PC-9 (cell line): ENCODE data around the gene KMT2A. TPM values are rescaled to one million over a fixed set of nuclear protein-coding genes. Genes with fewer than 3 reads are reported as not detected.

Experiments
- BruUV-seq: library from RNA; stranded (reverse); fragments of 400-500 nt; replicated peaks from 2 replicates; lab custom pipeline; 2021; lab: Mats Ljungman, UMichigan
- CTCF ChIA-PET: fragments of 300-600 bp; sonication (Branson Sonifier 250); formaldehyde crosslinking; loops from one replicate; lab custom pipeline; 2022; ENCODE audit warnings: antibody characterized with exemption; lab: Charles Lee
- POLR2A ChIA-PET: fragments of 300-600 bp; sonication (Branson Sonifier 250); formaldehyde crosslinking; loops from one replicate; lab custom pipeline; 2022; ENCODE audit warnings: antibody characterized with exemption; ENCODE audit not compliant: unreplicated experiment; lab: Charles Lee
- DNase-seq, 2 experiments: peaks; one replicate each; pipeline versions ENCODE4 v3.0.0 to v3.0.0-alpha.2; 2015 to 2022; ENCODE audit warnings: mixed read lengths in 1 of 2
- H2AFZ ChIP-seq: fragments of 200-600 bp; sonication (generic); 2 replicates; pipeline ENCODE4 v1.8.1; 2017; ENCODE audit warnings: antibody characterized with exemption
- H3F3A ChIP-seq: fragments of 200-600 bp; sonication (generic); 2 replicates; pipeline ENCODE4 v1.8.1; 2017; ENCODE audit warnings: antibody characterized with exemption, mild to moderate bottlenecking, low read depth; ENCODE audit not compliant: insufficient read depth
- H3K27ac ChIP-seq: fragments of 200-600 bp; sonication (generic); 2 replicates; pipeline ENCODE4 v1.6.1; 2016; ENCODE audit warnings: mixed run types
- H3K27me3 ChIP-seq: fragments of 200-600 bp; sonication (generic); 2 replicates; pipeline ENCODE4 v1.6.1; 2016; ENCODE audit warnings: low read depth, mixed run types; ENCODE audit not compliant: insufficient read depth
- H3K36me3 ChIP-seq: fragments of 200-600 bp; sonication (generic); 2 replicates; pipeline ENCODE4 v1.6.1; 2016; ENCODE audit warnings: low read depth, mixed run types
- H3K4me1 ChIP-seq: fragments of 200-600 bp; sonication (generic); replicated peaks from 2 replicates; pipeline ENCODE4 v1.6.1; 2016; ENCODE audit warnings: mixed run types; ENCODE audit not compliant: insufficient read depth
- H3K4me2 ChIP-seq: fragments of 200-600 bp; sonication (generic); 2 replicates; pipeline ENCODE4 v1.6.1; 2017; ENCODE audit warnings: mixed run types
- H3K4me3 ChIP-seq: fragments of 200-600 bp; sonication (generic); 2 replicates; pipeline ENCODE4 v1.6.1; 2016; ENCODE audit warnings: mixed run types
- H3K79me2 ChIP-seq: fragments of 200-600 bp; sonication (generic); 2 replicates; pipeline ENCODE4 v1.6.1; 2017; ENCODE audit warnings: low read depth, mixed run types
- H3K9me2 ChIP-seq: fragments of 200-600 bp; sonication (generic); 2 replicates; pipeline ENCODE4 v1.8.1; 2017; ENCODE audit warnings: mild to moderate bottlenecking; ENCODE audit not compliant: insufficient read depth
- H3K9me3 ChIP-seq: fragments of 200-600 bp; sonication (generic); 2 replicates; pipeline ENCODE4 v1.8.1; 2016; ENCODE audit warnings: low read depth; ENCODE audit not compliant: insufficient read depth
- H4K20me1 ChIP-seq: fragments of 200-600 bp; sonication (generic); 2 replicates; pipeline ENCODE4 v1.8.1; 2017; ENCODE audit not compliant: insufficient read depth
- CTCF ChIP-seq: fragments of 200-600 bp; sonication (generic); conservative IDR thresholded peaks from 2 replicates; pipeline ENCODE4 v1.6.1; 2017; ENCODE audit warnings: mixed run types, antibody characterized with exemption, mild to moderate bottlenecking, moderate library complexity
- EZH2 ChIP-seq: fragments of 200-600 bp; sonication (generic); IDR thresholded peaks from 2 replicates; pipeline ENCODE4 v1.8.0; 2017; ENCODE audit warnings: antibody characterized with exemption, low read depth
- intact Hi-C: fragments of 100-400 bp; cut with micrococcal nuclease; formaldehyde crosslinking; loops from one replicate; pipeline ENCODE4 v1.10.0; 2022; ENCODE audit not compliant: unreplicated experiment
- total RNA-seq: library from RNA; stranded (reverse); gene quantifications from 2 replicates; pipeline ENCODE4 v1.2.3, GENCODE V29; 2021

KMT2A gene
- total RNA-seq, 1 experiment from 2014 or later: 80.3 TPM

GRCh38 chr11:118532091-118532490 lies 95.8 kb downstream of the KMT2A start:
- H3K27me3 ChIP-seq: no peaks in the 10 kb centered on the region
- no peaks in the 10 kb centered on the region for H4K20me1 ChIP-seq
- peak overlapping the region; percentile 82; the same call in 1 of the 2 replicates for H3K4me2 ChIP-seq
- CTCF ChIA-PET: no interaction called here
- intact Hi-C loops: no loop called here
- H3K27ac ChIP-seq: no peak overlapping the region
- no TSS peak for BruUV-seq
- H2AFZ ChIP-seq: no peak overlapping the region
- no peaks in the 10 kb centered on the region for H3K79me2 ChIP-seq
- no peak overlapping the region for H3K4me3 ChIP-seq
- H3K9me3 ChIP-seq: no peaks in the 10 kb centered on the region
- H3K36me3 ChIP-seq: no peaks in the 10 kb centered on the region
- no peak for DNase-seq
- no peaks in the 10 kb centered on the region for H3K9me2 ChIP-seq
- POLR2A ChIA-PET: no interaction called here
- no peak for TF ChIP-seq EZH2
- TF ChIP-seq CTCF: no peak
- peaks cover 10% of the 10 kb centered on the region; the same call in 1 of the 2 replicates for H3F3A ChIP-seq
- H3K4me1 ChIP-seq: peaks cover 9% of the 10 kb centered on the region

DNA sequence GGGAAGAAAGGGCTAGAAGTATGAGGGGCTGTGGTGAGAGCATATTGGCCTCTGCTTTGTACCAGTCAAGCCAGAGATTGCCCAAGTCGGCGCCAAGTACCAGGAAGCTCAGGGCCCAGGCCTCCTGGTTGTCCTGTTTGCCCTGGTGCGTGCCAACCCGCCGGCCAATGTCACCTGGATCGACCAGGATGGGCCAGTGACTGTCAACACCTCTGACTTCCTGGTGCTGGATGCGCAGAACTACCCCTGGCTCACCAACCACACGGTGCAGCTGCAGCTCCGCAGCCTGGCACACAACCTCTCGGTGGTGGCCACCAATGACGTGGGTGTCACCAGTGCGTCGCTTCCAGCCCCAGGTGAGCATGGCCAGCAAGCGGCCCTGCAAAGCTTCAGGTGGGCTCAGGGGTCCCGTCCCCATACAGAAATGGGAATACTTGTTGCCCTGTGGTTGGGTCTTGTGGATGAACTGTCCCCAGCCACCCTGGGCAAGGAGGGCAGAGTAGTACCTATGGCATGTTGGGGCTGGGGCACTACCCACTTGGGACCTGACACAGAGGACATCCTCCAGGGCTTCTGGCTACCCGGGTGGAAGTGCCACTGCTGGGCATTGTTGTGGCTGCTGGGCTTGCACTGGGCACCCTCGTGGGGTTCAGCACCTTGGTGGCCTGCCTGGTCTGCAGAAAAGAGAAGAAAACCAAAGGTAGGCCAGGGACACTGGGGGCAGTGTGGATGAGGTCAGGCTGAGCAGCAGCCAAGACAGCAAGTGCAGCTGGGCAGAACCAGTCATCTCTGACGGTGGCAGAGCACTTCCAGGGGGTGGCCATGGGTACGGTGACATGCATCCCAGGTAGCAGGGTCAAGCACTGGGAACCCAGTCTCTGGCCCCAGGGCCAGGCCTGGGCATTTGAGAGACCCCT lies 96.8 kb downstream of the KMT2A start:
- H3K36me3 ChIP-seq: no peaks in the 10 kb centered on the region
- TF ChIP-seq CTCF: no peak
- no peak for TF ChIP-seq EZH2
- no peaks in the 10 kb centered on the region for H3K9me2 ChIP-seq
- H2AFZ ChIP-seq: no peak overlapping the region
- no peaks in the 10 kb centered on the region for H4K20me1 ChIP-seq
- peaks cover 9% of the 10 kb centered on the region for H3K4me1 ChIP-seq
- no peak overlapping the region for H3K27ac ChIP-seq
- H3K4me2 ChIP-seq: no peak overlapping the region
- POLR2A ChIA-PET: no interaction called here
- no peak overlapping the region for H3K4me3 ChIP-seq
- no TSS peak for BruUV-seq
- no peak for DNase-seq
- no peaks in the 10 kb centered on the region for H3K79me2 ChIP-seq
- CTCF ChIA-PET: no interaction called here
- intact Hi-C loops: no loop called here
- no peaks in the 10 kb centered on the region for H3K27me3 ChIP-seq
- no peaks in the 10 kb centered on the region for H3K9me3 ChIP-seq
- 0 out of 2 replicates have a peak, but pooled peaks cover 3% of the 10 kb centered on the region for H3F3A ChIP-seq

DNA sequence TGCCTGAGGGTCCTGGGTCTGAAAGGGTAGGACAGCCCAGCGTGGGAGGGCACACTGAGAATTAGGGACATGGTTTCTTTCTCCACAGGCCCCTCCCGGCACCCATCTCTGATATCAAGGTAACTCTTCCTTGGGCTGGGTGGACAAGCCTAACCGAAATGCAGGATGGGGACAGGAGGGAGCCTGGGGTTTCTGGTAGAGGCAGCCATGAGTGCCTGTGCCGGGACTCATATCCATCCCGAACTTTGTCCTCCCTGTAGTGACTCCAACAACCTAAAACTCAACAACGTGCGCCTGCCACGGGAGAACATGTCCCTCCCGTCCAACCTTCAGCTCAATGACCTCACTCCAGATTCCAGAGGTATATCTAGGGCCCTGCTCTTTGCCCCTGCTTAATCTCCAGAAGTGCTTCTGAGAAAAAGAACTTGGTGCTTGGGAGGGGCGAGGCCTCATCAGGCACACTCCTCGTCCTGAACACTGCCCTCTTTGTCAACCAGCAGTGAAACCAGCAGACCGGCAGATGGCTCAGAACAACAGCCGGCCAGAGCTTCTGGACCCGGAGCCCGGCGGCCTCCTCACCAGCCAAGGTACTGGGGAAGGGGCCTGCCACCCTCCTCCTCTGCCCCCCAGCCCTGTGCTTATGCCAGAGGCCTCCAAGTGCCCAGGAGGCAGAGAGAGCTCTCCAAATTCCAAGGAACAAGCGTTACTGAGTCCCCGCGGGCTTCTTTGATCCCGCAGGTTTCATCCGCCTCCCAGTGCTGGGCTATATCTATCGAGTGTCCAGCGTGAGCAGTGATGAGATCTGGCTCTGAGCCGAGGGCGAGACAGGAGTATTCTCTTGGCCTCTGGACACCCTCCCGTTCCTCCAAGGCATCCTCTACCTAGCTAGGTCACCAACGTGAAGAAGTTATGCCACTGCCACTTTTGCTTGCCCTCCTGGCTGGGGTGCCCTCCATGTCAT lies 97.8 kb downstream of the KMT2A start:
- CTCF ChIA-PET: interaction anchor here (0.6 kb wide), 1 partner anchor 10 kb away, joined by 3 read pairs; no protein-coding TSS in a partner anchor
- no peak for TF ChIP-seq CTCF
- TF ChIP-seq EZH2: no peak
- H3K27ac ChIP-seq: no peak overlapping the region
- H3K36me3 ChIP-seq: no peaks in the 10 kb centered on the region
- no peak for DNase-seq
- intact Hi-C loops: no loop called here
- no peaks in the 10 kb centered on the region for H3K9me2 ChIP-seq
- H3K4me2 ChIP-seq: no peak overlapping the region
- 0 out of 2 replicates have a peak, but pooled peaks cover 3% of the 10 kb centered on the region for H3F3A ChIP-seq
- H3K9me3 ChIP-seq: no peaks in the 10 kb centered on the region
- peaks cover 9% of the 10 kb centered on the region for H3K4me1 ChIP-seq
- no peak overlapping the region for H2AFZ ChIP-seq
- no peaks in the 10 kb centered on the region for H4K20me1 ChIP-seq
- no peak overlapping the region for H3K4me3 ChIP-seq
- H3K79me2 ChIP-seq: no peaks in the 10 kb centered on the region
- no peaks in the 10 kb centered on the region for H3K27me3 ChIP-seq
- BruUV-seq: no TSS peak
- POLR2A ChIA-PET: no interaction called here
